OCI-LY7 (cell line): ENCODE data around the gene PCDHGA1. TPM values are rescaled to one million over a fixed set of nuclear protein-coding genes. Genes with fewer than 3 reads are reported as not detected.

ENCODE experiments used
- BruUV-seq: library from RNA; stranded (reverse); fragments of 400-500 nt; replicated peaks from 2 replicates; lab custom pipeline; 2021; lab: Mats Ljungman, UMichigan
- CTCF ChIA-PET: fragments of 300-600 bp; sonication (Branson Sonifier 250); formaldehyde crosslinking; loops from one replicate; lab custom pipeline; 2022; ENCODE audit warnings: antibody characterized with exemption; ENCODE audit not compliant: unreplicated experiment; lab: Charles Lee
- POLR2A ChIA-PET: fragments of 300-600 bp; sonication (Branson Sonifier 250); formaldehyde crosslinking; loops from one replicate; lab custom pipeline; 2022; ENCODE audit warnings: antibody characterized with exemption; lab: Charles Lee
- DNase-seq: peaks from one replicate; pipeline ENCODE4 v3.0.0-alpha.2; 2015; ENCODE audit warnings: low spot score
- H2AFZ ChIP-seq: fragments of 200-600 bp; sonication (generic), shearing (Covaris generic); 2 replicates; pipeline ENCODE4 v1.6.1; 2014; ENCODE audit warnings: mild to moderate bottlenecking, antibody characterized with exemption, low read length, moderate library complexity
- H3K27ac ChIP-seq: fragments of 200-600 bp; sonication (generic); 2 replicates; pipeline ENCODE4 v1.5.1; 2014; ENCODE audit warnings: mixed run types, low read depth, mild to moderate bottlenecking, moderate library complexity, low read length, inconsistent platforms; ENCODE audit not compliant: poor library complexity, severe bottlenecking
- H3K36me3 ChIP-seq: fragments of 200-600 bp; sonication (generic); 2 replicates; pipeline ENCODE4 v1.6.1; 2014; ENCODE audit warnings: mild to moderate bottlenecking, antibody characterized with exemption, low read length, moderate library complexity, mixed read lengths; ENCODE audit not compliant: insufficient read depth
- H3K4me1 ChIP-seq: fragments of 200-600 bp; sonication (generic); 2 replicates; pipeline ENCODE4 v1.5.1; 2014; ENCODE audit warnings: mild to moderate bottlenecking, low read length; ENCODE audit not compliant: insufficient read depth, poor library complexity, severe bottlenecking
- H3K4me2 ChIP-seq: fragments of 200-600 bp; sonication (generic); 2 replicates; pipeline ENCODE4 v1.6.1; 2014; ENCODE audit warnings: mild to moderate bottlenecking, low read length
- H3K4me3 ChIP-seq: fragments of 200-600 bp; sonication (generic); 2 replicates; pipeline ENCODE4 v1.5.1; 2014; ENCODE audit warnings: mild to moderate bottlenecking, low read depth, low read length; ENCODE audit not compliant: poor library complexity, severe bottlenecking
- H3K79me2 ChIP-seq: fragments of 200-600 bp; sonication (generic); 2 replicates; pipeline ENCODE4 v1.6.1; 2016; ENCODE audit warnings: low read depth, mild to moderate bottlenecking, low read length, moderate library complexity, mixed read lengths; ENCODE audit not compliant: insufficient read depth
- H3K9me2 ChIP-seq: fragments of 200-600 bp; sonication (generic); 2 replicates; pipeline ENCODE4 v1.6.1; 2016; ENCODE audit warnings: mild to moderate bottlenecking, low read length, mixed read lengths; ENCODE audit not compliant: insufficient read depth
- H3K9me3 ChIP-seq: fragments of 200-600 bp; sonication (generic); 2 replicates; pipeline ENCODE4 v1.6.1; 2014; ENCODE audit warnings: mild to moderate bottlenecking, mixed run types, low read length, mixed read lengths
- H4K20me1 ChIP-seq: fragments of 200-600 bp; sonication (generic); 2 replicates; pipeline ENCODE4 v1.6.1; 2014; ENCODE audit warnings: mild to moderate bottlenecking, antibody characterized with exemption, low read length, moderate library complexity, mixed read lengths; ENCODE audit not compliant: insufficient read depth
- EZH2phosphoT487 ChIP-seq: fragments of 200-600 bp; sonication (generic); IDR thresholded peaks from 2 replicates; pipeline ENCODE4 v1.6.1; 2018; ENCODE audit warnings: low read depth, borderline replicate concordance, mild to moderate bottlenecking, mixed run types, antibody characterized with exemption, low read length, moderate library complexity, mixed read lengths
- intact Hi-C: fragments of 100-400 bp; cut with micrococcal nuclease; formaldehyde crosslinking; loops from one replicate; pipeline ENCODE4 v1.10.0; 2022; ENCODE audit not compliant: unreplicated experiment
- total RNA-seq, 2 experiments: library from RNA; depleted of rRNA in 1 of 2; stranded (reverse); fragments of >200 nt in 1 of 2; shearing (Covaris generic) in 1 of 2; gene quantifications; 2 replicates each; pipeline ENCODE4 v1.2.3, GENCODE V29; 2014 to 2022
- TF ChIP-seq, protein P1 (sequence below): fragments of 200-600 bp; sonication (generic); conservative IDR thresholded peaks from 2 replicates; pipeline ENCODE4 v1.5.1; 2014; ENCODE audit warnings: mild to moderate bottlenecking, antibody characterized with exemption, low read length, moderate library complexity, mixed read lengths

Gene PCDHGA1
- total RNA-seq, 2 experiments from 2014 or later, result 1.3 to 1.9 TPM

DNA sequence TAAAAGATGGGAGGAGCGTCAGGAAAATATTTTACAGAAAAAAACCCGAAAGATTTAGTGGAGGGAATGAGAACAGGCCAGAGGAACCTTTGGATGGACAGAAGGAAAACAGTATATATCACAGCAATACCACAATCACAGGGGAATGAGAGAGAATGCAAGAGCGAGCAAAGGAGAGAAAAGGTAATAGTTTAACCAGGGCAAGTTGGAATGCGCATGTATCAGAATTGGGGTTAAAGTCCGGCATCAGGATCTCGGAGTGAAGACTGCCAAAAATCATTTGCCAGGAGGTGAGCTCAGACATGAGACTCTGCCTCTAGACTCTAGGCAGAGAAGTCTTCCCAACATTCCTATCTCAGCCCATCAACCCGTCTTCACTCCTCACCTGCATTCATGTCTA, 195.3 kb downstream of the PCDHGA1 start:
- TF ChIP-seq EZH2phosphoT487, result no peak
- TF ChIP-seq, protein P1, sequence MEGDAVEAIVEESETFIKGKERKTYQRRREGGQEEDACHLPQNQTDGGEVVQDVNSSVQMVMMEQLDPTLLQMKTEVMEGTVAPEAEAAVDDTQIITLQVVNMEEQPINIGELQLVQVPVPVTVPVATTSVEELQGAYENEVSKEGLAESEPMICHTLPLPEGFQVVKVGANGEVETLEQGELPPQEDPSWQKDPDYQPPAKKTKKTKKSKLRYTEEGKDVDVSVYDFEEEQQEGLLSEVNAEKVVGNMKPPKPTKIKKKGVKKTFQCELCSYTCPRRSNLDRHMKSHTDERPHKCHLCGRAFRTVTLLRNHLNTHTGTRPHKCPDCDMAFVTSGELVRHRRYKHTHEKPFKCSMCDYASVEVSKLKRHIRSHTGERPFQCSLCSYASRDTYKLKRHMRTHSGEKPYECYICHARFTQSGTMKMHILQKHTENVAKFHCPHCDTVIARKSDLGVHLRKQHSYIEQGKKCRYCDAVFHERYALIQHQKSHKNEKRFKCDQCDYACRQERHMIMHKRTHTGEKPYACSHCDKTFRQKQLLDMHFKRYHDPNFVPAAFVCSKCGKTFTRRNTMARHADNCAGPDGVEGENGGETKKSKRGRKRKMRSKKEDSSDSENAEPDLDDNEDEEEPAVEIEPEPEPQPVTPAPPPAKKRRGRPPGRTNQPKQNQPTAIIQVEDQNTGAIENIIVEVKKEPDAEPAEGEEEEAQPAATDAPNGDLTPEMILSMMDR, result no peak
- intact Hi-C loops, result loop anchor here (1.0 to 5.0 kb wide), 4 partner anchors 11 to 112 kb away; partner anchors contain the start of genes HDAC3, PCDHGB7 and RELL2
- peak overlapping the region; percentile 42 for H3K4me3 ChIP-seq
- no peaks in the 10 kb centered on the region for H3K9me3 ChIP-seq
- BruUV-seq, result no TSS peak
- peak overlapping the region; percentile 34; the same call in 1 of the 2 replicates for H2AFZ ChIP-seq
- H3K27ac ChIP-seq, result peak overlapping the region; percentile 98
- H4K20me1 ChIP-seq, result no peaks in the 10 kb centered on the region
- ChIA-PET CTCF (interaction anchor here (11.2 kb wide), 1 partner anchor 15 kb away, joined by 138 read pairs; no protein-coding TSS in a partner anchor), POLR2A (interaction anchor here (0.5 to 13.7 kb wide), 6 partner anchors 11 to 129 kb away, joined by 3 to 328 read pairs (median 4); partner anchors contain the start of gene PCDHGC3)
- no peak for DNase-seq
- no peaks in the 10 kb centered on the region for H3K9me2 ChIP-seq
- peak overlapping the region; percentile 70 for H3K4me2 ChIP-seq
- peaks cover 81% of the 10 kb centered on the region for H3K36me3 ChIP-seq
- peaks cover 31% of the 10 kb centered on the region; the same call in 1 of the 2 replicates for H3K79me2 ChIP-seq
- peaks cover 86% of the 10 kb centered on the region for H3K4me1 ChIP-seq

DNA sequence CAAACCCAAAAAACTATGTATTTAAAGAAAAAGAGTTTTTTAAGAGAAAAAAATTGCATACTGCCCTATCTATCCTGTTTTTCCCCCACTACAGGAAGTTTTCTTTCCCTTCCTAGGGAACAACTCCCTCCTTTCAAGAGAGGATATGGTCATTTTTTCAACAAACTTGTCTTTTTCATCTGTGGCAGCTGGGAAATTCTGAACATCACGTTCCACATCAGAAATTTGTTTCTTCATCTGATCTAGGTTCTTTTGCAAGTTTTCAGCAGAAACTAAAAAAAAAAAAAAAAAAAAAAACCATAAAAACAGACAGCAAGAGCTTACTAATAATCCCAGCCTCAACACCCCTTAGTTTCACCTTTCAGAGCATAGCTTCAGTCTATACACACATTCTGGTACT, 197.1 kb downstream of the PCDHGA1 start:
- Histone ChIP-seq H3K9me3 (no peaks in the 10 kb centered on the region), H3K79me2 (peaks cover 31% of the 10 kb centered on the region; the same call in 1 of the 2 replicates), H3K36me3 (peaks cover 72% of the 10 kb centered on the region), H4K20me1 (no peaks in the 10 kb centered on the region), H2AFZ (no peak overlapping the region), H3K27ac (peak overlapping the region; percentile 98), H3K4me2 (peak overlapping the region; percentile 85), H3K4me1 (peaks cover 96% of the 10 kb centered on the region), H3K9me2 (no peaks in the 10 kb centered on the region), H3K4me3 (peak overlapping the region; percentile 66)
- no TSS peak for BruUV-seq
- DNase-seq, result no peak
- intact Hi-C loops, result loop anchor here (5.0 kb wide), 1 partner anchor 110 kb away; the partner anchor contains the start of genes HDAC3 and RELL2
- ChIA-PET CTCF (interaction anchor here (1.3 to 11.2 kb wide), 2 partner anchors 16 to 52 kb away, joined by 4 to 138 read pairs; partner anchors contain the start of gene PCDHGC3), POLR2A (interaction anchor here (0.6 to 13.7 kb wide), 8 partner anchors 16 to 1122 kb away, joined by 3 to 328 read pairs (median 6); partner anchors contain the start of gene PCDHGC3)
- TF ChIP-seq, protein P1, result no peak
- no peak for TF ChIP-seq EZH2phosphoT487
